CD4-positive, alpha-beta T cell treated with Interleukin-15 for 1 hour (primary cell): ENCODE results near the gene KCNK1.
"Not testable (repeated sequence)": the region's sequence is repeated elsewhere in the genome, so short reads cannot be mapped to it uniquely, and the experiment has no call there.

Experiments
- DNase-seq: peaks from one replicate; pipeline ENCODE4 v3.0.0-alpha.2; 2020

The KCNK1 gene

DNA sequence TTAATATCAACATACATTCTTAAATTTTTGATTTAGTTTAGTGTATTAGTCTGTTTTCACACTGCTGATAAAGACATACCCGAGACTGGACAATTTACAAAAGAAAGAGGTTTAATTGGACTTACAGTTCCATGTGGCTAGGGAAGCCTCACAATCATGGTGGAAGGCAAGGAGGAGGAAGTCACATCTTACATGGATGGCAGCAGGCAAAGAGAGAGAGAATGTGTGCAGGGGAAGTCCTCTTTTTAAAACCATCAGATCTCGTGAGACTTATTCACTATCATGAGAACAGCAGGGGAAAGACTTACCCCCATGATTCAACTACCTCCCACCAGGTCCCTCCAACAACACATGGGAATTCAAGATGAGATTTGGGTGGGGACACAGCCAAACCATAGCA lies 56.5 kb downstream of the KCNK1 start:
- not testable (repeated sequence) for DNase-seq

DNA sequence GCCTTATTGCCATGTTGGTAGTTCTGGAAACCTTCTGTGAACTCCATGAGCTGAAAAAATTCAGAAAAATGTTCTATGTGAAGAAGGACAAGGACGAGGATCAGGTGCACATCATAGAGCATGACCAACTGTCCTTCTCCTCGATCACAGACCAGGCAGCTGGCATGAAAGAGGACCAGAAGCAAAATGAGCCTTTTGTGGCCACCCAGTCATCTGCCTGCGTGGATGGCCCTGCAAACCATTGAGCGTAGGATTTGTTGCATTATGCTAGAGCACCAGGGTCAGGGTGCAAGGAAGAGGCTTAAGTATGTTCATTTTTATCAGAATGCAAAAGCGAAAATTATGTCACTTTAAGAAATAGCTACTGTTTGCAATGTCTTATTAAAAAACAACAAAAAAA lies 57.4 kb downstream of the KCNK1 start:
- DNase-seq: no peak

DNA sequence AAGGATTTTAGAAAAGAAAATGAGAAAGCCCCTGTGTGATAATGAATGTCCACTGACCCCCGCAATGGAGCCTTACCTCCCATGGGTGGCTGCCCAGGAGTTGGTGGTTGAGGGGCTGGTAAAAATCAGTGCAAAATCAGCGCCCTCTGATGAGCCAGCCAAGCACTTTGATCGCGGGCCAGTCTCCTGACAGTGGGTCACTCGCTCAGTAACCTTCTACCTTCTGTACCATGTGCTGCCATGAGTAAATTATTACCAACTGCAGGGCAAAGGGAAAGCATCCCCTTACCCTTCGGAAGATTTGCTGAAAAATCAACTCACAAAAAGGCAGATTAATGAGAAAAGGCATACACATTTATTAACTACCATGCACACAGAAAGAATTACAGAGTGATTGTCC lies 58.8 kb downstream of the KCNK1 start:
- no peak for DNase-seq

DNA sequence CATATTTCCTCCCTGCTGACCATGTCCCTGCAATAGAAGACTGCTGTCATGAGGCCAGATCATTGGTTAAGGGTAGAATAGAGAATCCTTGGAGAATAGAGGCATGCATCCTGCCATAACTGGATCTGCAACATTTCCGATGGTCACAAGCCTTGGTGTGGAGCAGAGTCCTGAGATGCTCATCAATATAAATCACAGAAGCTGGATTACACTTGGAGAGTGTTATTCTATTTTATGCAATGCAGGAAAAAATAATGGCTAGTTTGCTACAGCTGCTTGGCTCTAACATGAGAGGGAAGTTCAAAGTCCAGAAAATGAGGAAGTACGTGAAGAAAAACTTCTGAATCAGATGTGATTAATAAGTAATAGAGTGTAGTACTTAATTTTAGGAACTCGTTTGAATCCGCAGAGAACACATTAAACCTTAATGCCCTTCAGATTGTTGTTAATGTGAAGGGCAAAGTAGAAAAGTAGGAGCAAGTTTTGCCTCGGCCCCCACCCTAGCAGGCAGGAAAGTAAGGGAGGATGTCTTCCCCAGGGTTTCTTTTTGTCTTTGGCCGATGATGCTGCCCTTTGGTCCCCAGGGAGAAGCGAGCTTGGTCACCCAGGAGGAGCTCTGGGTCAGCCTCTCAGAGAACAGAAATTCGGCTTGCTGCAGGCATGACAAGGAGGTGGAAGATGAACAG lies 59.5 kb downstream of the KCNK1 start:
- no peak for DNase-seq

DNA sequence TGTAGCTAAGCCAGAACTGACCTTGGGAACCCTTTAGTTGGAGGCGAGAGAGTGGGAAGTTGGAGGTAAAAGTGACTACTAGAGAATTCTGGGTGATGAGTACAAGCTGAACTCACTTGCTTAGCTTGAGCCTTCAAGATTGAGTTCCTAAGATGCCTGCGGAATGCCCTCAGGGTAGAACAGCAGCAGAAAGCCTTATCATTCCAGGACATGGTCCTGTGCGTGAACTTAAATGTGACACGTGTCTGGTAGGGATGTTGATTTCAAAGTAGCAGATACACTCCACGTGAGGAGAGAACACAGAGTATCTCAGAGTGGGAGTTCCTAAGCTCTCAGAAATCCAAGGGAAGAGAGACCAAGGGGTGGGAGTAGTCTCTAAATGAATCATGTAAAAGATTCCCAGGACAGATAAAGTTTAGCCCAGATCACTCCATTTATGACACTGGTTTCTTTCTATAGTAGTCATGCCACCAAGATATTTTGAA lies 60.1 kb downstream of the KCNK1 start:
- no peak for DNase-seq

DNA sequence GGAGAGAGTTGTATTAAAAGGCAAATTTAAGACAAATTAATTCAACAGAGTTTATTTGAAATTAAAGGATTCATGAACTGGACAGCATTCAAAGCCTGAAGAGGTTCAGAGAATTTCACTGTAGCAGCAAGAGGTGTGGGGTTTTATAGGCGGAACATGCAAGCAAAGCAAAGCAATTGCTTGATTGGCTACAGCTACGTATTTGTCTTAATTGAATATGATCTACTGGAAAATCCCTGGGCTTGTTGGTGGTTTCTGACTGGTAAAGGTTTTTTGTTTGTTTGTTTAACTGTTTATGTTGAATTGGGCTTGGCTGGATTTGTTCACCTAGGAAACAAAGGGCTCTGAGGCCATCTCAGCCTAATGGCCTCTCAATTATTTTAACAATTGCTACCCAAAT lies 61.5 kb downstream of the KCNK1 start:
- no peak for DNase-seq

DNA sequence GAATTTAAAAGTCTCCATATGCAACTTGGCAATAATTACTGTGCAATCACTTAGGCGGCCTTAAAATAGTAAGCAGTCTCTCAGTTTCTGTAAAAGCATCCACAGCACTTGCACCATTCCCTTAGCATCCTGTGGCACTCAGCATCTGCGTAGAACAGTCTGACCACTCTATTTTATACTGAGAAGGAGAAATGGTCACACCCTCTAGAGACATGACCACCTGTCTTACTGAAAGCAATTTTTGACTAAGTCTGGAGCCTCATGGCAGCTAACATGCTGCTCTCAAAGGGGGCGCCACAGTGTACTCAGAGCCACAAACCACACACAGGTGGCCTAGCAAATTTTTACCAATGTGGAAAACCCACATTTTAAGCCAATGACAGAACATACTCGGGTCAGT lies 62.0 kb downstream of the KCNK1 start:
- no peak for DNase-seq

DNA sequence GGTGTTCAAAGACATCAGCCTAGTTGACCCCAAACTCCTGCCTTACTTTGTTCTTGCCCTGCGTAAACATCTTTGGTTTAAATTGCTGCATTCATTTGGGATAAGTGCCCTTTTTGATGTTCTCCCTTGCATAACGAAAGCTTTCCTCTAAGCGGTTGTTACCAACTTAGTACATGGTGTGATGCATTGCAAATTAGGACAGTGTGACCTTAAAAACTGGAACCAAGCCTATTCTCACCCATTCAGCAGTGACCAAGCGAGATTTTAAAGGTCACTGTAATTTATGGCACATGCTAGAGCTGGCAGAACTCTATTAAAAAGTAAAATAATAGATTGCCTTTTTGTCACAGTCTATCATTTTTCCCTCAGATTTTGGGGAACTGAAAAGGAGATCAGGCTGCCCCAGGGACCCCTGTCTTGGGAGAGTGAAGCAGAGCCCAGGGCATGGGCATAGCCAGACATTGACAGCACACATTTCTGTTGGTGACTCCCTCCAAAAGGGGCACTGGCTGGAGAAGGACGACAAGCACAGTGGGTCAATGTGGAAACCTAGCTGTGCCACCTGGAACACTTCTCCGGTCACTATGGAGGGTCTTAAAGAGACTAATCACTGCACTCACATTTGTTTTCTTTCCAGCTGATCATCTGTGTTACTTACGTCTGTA lies 63.9 kb downstream of the KCNK1 start:
- DNase-seq: no peak

DNA sequence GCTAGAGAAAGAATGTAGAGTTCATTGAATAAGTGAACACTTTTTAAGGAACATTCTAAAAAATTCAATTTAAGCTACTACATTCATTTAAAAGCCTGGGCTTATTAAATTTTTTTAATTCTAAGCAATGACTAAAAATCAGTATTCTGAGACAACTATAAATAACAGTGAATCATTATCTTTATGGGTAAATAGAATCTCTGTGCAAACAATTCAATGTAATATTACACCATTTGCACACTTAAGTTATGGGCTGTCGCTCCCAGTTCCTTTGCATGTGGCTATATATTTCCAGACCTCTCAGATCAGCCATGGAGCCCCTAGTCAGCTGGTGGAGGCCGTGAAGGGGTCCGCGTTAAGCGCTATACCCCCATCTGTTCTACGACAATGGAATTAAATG lies 65.1 kb downstream of the KCNK1 start:
- no peak for DNase-seq

DNA sequence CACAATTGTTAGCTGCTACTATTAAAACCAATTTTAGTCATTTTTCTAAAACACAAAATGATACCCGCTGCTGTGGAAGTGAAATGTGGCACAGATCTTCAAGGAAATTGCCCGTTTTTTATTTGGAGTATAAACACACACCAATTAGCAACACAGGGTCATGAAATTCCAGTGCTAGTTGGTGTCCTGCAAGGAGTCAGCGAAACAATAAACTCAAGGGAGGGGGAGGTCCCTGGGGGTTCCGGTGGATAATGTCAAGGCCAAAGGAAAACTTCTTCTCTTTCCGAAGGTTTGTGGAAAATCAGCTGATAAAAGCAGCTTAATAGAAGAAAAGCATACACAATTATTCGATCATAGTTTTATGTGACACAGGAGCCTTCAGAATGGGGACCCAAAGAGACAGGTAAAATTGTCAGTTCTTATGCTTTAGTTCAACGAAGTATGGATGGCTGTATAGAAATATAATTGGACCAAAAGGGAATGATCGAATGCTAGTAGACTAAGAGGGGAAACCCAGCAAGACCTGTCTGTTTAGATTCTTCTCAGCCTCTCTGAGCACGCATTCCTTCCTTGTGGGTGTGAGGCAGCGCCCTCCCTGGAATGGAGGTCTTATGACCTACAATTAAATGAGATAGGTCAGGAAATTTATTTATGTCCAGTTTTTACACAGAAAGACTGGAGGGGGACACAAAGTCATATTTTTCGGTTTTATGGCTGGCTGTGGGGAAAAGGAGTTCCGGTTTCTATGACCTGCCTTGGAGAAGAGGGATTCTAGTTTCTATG lies 65.9 kb downstream of the KCNK1 start:
- DNase-seq: no peak

DNA sequence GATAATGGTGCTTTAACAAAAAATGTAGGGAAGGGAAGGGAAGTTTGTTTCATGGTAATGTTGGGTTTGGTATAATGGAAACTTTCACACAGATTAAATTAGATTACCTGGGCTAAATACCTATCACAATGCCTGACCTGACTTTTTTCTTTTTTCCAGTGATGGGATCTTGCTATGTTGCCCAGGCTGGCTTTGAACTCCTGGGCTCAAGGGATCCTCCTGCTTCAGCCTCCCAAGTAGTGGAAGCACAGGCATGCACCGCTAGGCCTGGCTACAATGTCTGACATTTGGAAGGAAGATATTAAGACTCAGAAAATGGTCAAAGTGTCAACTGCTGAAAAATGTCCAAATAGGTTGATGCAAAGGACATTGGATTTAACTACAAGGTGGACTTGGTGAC lies 67.4 kb downstream of the KCNK1 start:
- no peak for DNase-seq

DNA sequence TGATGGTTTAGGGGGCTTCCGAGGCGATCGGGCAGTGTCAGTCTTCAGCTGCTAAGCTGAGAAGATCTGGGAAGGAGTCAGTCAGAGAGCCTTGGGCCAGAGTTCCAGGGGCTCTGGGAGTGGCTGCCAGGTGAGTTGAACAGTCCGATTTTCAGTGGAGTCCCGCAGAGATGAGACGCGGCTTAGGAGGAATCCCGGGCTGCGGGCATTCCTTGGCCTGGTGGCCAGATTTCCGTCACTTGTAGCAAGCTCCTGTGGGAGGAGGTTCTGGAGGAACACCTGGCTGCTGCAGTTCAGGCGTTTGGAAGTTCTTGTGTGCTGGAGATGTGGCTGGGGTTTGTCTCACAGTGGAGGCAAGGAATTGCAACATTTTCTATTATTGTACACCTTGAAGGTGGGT lies 72.7 kb downstream of the KCNK1 start:
- DNase-seq: not testable (repeated sequence)

DNA sequence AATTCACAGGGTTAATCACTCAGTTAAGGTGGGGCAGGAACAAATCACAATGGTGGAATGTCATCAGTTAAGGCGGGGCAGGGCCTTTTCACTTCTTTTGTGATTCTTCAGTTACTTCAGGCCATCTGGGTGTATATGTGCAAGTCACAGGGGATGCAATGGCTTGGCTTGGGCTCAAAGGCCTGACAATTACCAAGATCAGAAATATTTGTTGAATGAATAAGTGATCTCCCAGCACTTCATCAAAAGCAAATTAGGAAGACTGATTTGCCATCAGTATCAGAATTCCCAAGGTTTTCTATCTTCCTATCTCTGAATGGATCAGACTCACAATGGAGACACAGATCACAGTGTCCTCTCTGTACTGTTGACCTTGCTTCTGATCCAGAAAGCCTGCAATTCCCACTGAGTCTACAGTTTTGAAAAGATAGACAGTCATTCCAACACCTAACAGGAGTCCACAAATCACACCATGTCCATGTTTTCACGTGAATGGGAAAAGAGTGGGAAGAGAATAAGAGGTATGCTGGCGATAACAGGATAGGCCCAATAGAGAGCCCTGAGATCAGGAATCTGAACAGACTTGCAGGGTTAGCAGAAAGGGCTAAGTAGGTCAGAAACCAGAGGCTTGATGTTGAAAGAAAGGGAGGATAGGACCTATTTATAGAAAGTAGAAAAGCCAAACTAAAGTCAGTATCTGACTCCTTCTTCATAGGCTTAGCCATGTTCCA lies 75.3 kb downstream of the KCNK1 start:
- no peak for DNase-seq

DNA sequence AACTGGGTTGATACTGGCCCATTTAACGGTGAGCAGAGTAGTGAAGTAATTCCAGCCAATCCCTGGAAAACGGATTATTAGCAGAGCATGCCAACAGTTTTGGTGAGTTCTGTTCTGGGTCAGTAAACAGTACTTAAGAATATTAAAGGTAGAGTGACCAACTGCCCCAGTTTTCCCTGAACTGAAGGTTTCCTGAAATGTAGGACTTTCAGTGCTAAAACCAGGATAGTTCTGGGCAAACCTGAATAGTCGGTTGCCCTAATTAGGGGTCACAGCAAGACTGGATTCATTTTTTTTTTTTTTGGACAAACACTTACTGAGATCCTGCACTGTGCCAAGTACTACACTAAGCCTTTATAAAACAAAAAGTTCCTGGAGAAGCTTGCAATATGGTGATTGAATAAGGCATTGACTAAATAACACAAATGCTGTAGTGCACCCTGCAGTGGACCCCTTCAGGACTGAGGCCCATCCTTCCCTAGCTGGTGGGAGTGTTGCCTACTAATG lies 75.9 kb downstream of the KCNK1 start:
- no peak for DNase-seq

DNA sequence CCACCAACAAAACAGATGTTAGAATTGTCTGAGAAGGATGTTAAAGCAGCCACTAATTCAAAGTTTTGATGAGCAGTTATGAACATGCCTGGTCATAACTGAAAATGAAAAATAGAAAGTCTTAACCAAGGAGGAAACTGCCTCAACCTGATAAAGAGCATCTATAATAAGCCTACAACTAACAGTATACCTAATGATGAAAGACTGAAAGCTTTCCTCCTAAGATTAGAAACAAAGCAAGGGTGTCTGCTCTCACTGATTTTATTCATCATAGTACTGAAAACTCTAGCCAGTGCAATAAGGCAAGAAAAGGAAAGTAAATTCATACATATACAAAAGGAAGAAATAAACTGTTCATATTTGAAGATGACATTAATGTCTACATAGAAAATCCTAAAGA lies 82.0 kb downstream of the KCNK1 start:
- DNase-seq: no peak

DNA sequence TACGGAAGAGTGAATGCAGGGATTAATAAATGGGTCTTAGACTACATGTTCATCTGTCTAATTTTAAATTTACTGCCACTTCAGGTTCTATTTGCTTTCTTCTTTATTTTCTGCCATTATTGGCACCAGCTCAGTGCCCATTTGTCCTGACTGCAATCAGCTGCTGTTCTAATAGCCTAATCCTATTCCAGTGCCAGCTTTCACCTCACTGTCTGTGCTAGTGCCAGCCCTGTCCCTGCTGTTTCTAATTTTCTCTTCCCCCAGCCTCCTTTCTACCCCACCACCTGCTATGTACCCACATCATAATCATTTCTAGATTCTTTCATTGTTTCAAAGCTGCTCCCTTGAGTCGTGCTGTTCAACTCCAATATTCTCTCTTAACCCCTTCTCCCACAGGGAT lies 86.4 kb downstream of the KCNK1 start:
- DNase-seq: no peak

DNA sequence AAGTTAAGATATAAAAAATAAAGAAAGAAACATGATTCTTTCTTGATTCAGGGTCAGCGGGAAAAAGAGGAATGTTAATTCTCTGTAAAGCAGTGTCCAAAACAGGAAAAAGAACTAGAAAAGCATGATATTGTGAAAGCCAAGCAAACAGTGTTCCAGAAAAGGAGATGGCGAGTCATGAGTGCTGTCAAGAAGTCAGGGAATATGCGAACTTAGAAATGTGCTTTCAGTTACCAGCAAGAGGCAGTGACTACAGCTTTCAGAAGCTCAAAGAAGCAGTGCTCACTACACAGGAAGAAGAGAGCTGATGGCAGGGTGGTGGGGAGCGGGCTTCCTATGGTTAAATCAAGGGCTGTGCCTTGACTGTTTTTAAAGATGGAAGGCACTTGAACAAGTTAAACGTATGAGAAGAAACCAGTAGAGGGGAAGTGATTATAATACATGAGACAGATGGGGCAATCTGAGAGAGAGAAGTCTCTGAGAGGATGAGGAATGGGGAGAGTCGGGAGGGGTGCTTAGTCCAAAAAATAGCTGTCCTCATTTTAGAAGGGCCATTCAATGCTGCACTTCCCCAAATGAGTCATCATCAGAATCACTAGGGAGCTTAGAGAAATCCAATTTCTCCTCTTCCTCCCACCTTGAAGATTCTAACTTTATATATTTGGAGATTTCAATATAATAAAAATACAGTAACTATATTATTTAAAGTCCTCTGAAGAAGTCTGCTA lies 90.4 kb downstream of the KCNK1 start:
- no peak for DNase-seq

DNA sequence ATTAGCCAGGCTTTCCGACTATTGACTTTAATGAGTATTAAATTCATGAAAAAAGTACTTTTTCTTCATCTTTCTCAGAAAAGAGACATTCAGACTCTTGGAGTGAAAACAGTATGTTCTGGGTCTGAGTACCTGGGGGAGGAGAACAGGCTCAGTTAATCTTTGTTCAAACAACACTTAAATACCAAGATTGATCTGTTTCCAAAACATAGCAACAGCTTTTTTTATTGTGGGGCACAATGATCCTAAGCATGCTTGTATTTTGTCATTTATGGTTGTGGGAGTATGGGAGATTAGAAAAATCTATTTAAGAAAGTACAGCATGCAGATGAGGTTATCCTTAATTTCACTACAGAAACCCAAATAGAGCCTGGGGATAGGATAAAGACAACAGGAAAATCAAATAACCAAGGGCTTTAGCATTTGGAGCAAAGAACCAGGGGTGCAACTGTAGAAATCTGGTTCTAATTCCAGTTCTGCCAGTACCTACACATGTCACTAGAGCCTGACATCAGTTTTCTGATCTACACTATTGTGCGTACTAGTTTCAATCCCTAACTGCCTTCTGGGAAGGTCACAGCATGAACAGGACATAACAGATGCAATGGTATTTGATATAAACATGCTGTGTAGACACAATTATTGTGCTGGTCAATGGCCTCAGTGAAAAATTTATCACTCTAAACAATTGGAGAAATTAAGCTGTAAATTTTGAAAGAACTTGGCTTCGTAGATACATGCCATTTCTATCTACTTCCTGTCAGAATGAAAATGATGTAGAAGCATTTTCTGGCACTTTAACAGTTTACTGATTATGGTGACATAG lies 91.2 kb downstream of the KCNK1 start:
- no peak for DNase-seq

DNA sequence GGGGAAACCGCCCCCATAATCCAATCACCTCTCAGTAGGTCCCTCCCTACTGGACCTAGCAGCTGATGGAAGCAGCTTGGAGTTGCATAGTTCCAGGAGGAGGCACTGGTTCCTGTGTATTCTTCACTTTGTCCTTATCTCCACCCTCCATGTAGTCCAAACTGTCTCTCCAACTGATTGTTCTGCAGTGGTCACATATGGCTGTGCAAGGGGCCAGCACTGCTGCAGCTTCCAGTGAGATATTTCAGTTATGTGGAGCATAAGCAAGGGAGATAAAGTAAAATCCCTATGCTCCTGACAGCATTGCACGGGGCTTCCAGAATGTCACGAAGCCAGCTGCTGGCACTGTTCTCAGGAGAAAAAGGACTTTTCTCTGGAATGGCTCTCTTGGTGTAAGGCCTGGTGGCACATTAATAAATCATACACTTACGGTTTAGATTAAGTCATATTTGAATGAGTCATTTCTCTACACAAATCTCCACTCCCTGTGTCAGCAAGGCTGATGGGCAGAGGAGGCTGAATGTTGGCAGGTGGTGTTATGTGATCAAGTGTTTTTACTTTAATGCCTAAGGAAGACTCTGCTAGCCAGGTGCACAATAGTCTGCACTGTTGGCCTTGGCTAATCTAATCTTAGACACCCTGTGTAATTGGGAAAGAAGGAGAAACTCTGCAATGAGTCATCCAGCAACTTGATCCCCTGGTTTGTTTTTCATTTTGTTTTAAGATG lies 93.4 kb downstream of the KCNK1 start:
- DNase-seq: no peak
